Osteoblast (primary cell): ENCODE measurements around the gene CAMTA1. TPM values are rescaled to one million over a fixed set of nuclear protein-coding genes. Genes with fewer than 3 reads are reported as not detected.

Source experiments
- DNase-seq: peaks from one replicate; pipeline ENCODE4 v3.0.0; 2011; ENCODE audit warnings: low spot score, mixed read lengths; ENCODE audit not compliant: insufficient read length; ENCODE audit errors: missing footprints
- H2AFZ ChIP-seq: 2 replicates; pipeline ENCODE4 v1.6.0; 2011; ENCODE audit warnings: mild to moderate bottlenecking, low read length
- H3K27ac ChIP-seq: 2 replicates; pipeline ENCODE4 v1.5.1; 2011; ENCODE audit warnings: mild to moderate bottlenecking, low read depth, low read length, moderate library complexity
- H3K27me3 ChIP-seq: 2 replicates; pipeline ENCODE4 v1.6.0; 2012; ENCODE audit warnings: mild to moderate bottlenecking, control low read depth, inconsistent platforms, low read length, moderate library complexity; ENCODE audit not compliant: insufficient read depth
- H3K36me3 ChIP-seq: 2 replicates; pipeline ENCODE4 v1.5.1; 2011; ENCODE audit warnings: mild to moderate bottlenecking, low read length, control low read depth, moderate library complexity; ENCODE audit not compliant: insufficient read depth
- H3K4me1 ChIP-seq: 2 replicates; pipeline ENCODE4 v1.5.1; 2011; ENCODE audit warnings: mild to moderate bottlenecking, low read length, control low read depth, moderate library complexity; ENCODE audit not compliant: insufficient read depth
- H3K4me2 ChIP-seq: 2 replicates; pipeline ENCODE4 v1.6.0; 2011; ENCODE audit warnings: mild to moderate bottlenecking, low read length; ENCODE audit not compliant: insufficient read depth
- H3K4me3 ChIP-seq: fragments of 200-600 bp; sonication (generic); 3 replicates; pipeline ENCODE4 v1.5.1; 2012; ENCODE audit warnings: mild to moderate bottlenecking, low read length, inconsistent platforms; ENCODE audit not compliant: insufficient read depth
- H3K79me2 ChIP-seq: 2 replicates; pipeline ENCODE4 v1.6.0; 2012; ENCODE audit warnings: mild to moderate bottlenecking, low read length, control low read depth, inconsistent platforms; ENCODE audit not compliant: insufficient read depth
- H3K9me3 ChIP-seq: 2 replicates; pipeline ENCODE4 v1.5.1; 2011; ENCODE audit warnings: low read depth, low read length, control low read depth
- H4K20me1 ChIP-seq: 2 replicates; pipeline ENCODE4 v1.6.0; 2012; ENCODE audit warnings: mild to moderate bottlenecking, low read length, control low read depth; ENCODE audit not compliant: insufficient read depth
- CTCF ChIP-seq: IDR thresholded peaks from 2 replicates; pipeline ENCODE4 v1.5.1; 2011; ENCODE audit warnings: mild to moderate bottlenecking, low read depth, low read length, moderate library complexity; ENCODE audit errors: extremely low read depth
- total RNA-seq: library from RNA; depleted of rRNA; stranded (reverse); fragments of >200 nt; gene quantifications from 2 replicates; pipeline ENCODE4 v1.2.3, GENCODE V29; 2012

The CAMTA1 gene
- total RNA-seq, 1 donor = 47.4 TPM

GRCh38 chr1:6947952-6948351, 162.7 kb downstream of the CAMTA1 start:
- TF ChIP-seq CTCF = no peak
- H3K36me3 ChIP-seq = no peaks in the 10 kb centered on the region
- H3K4me3 ChIP-seq = no peak overlapping the region
- H3K4me2 ChIP-seq = no peak overlapping the region
- H3K4me1 ChIP-seq = no peaks in the 10 kb centered on the region
- H3K9me3 ChIP-seq = no peaks in the 10 kb centered on the region
- H3K27me3 ChIP-seq = no peaks in the 10 kb centered on the region
- DNase-seq = no peak
- no peaks in the 10 kb centered on the region for H3K79me2 ChIP-seq
- H3K27ac ChIP-seq = no peak overlapping the region
- H4K20me1 ChIP-seq = no peaks in the 10 kb centered on the region
- no peak overlapping the region for H2AFZ ChIP-seq

GRCh38 chr1:6948416-6948815, 163.2 kb downstream of the CAMTA1 start:
- H2AFZ ChIP-seq = no peak overlapping the region
- no peak for DNase-seq
- no peak overlapping the region for H3K4me3 ChIP-seq
- no peaks in the 10 kb centered on the region for H4K20me1 ChIP-seq
- no peak overlapping the region for H3K4me2 ChIP-seq
- TF ChIP-seq CTCF = no peak
- H3K36me3 ChIP-seq = no peaks in the 10 kb centered on the region
- no peaks in the 10 kb centered on the region for H3K4me1 ChIP-seq
- H3K79me2 ChIP-seq = no peaks in the 10 kb centered on the region
- H3K27ac ChIP-seq = no peak overlapping the region
- H3K27me3 ChIP-seq = no peaks in the 10 kb centered on the region
- no peaks in the 10 kb centered on the region for H3K9me3 ChIP-seq

- H3K27me3 ChIP-seq = no peaks in the 10 kb centered on the region
- no peaks in the 10 kb centered on the region for H3K9me3 ChIP-seq
- DNase-seq = no peak
- H3K79me2 ChIP-seq = no peaks in the 10 kb centered on the region
- H3K4me2 ChIP-seq = no peak overlapping the region
- no peaks in the 10 kb centered on the region for H3K4me1 ChIP-seq
- no peaks in the 10 kb centered on the region for H4K20me1 ChIP-seq
- H2AFZ ChIP-seq = no peak overlapping the region
- no peak for TF ChIP-seq CTCF
- no peak overlapping the region for H3K4me3 ChIP-seq
- no peak overlapping the region for H3K27ac ChIP-seq
- no peaks in the 10 kb centered on the region for H3K36me3 ChIP-seq
Measured at GRCh38 chr1:6948861-6949260, 163.6 kb downstream of the CAMTA1 start.

GRCh38 chr1:6950001-6950765, 164.9 kb downstream of the CAMTA1 start:
- no peak for DNase-seq
- Histone ChIP-seq H3K4me1 (no peaks in the 10 kb centered on the region), H3K4me3 (no peak overlapping the region), H3K4me2 (no peak overlapping the region), H3K9me3 (no peaks in the 10 kb centered on the region), H3K27me3 (no peaks in the 10 kb centered on the region), H4K20me1 (no peaks in the 10 kb centered on the region), H3K27ac (no peak overlapping the region), H3K36me3 (no peaks in the 10 kb centered on the region), H2AFZ (no peak overlapping the region), H3K79me2 (no peaks in the 10 kb centered on the region)
- TF ChIP-seq CTCF = no peak
